PFSK-1 (cell line): ENCODE results near the gene PERCC1.

ENCODE experiments used
- FOXP2 ChIP-seq: optimal IDR thresholded peaks from 2 replicates; pipeline ENCODE3; 2011; ENCODE audit warnings: borderline replicate concordance, control low read depth, inconsistent platforms; ENCODE audit not compliant: insufficient read depth; ENCODE audit errors: extremely low read length, extremely low read depth
- POLR2AphosphoS5 ChIP-seq: IDR thresholded peaks from 2 replicates; pipeline ENCODE4 v1.6.1; 2012; ENCODE audit warnings: low read depth, mild to moderate bottlenecking, control low read depth, low read length, moderate library complexity
- REST ChIP-seq, 2 experiments: IDR thresholded peaks; 2 replicates each; pipeline versions ENCODE4 v1.6.1 to v1.8.0; 2011 to 2012; ENCODE audit warnings: low read depth in 2 of 2, low read length in 2 of 2, control low read depth in 1 of 2, inconsistent platforms in 1 of 2, mild to moderate bottlenecking in 1 of 2, moderate library complexity in 1 of 2; ENCODE audit not compliant: insufficient read depth in 1 of 2
- SIN3A ChIP-seq: IDR thresholded peaks from 2 replicates; pipeline ENCODE4 v1.6.1; 2012; ENCODE audit warnings: mild to moderate bottlenecking, low read length, moderate library complexity, borderline replicate concordance; ENCODE audit not compliant: insufficient read depth
- TAF1 ChIP-seq: IDR thresholded peaks from 2 replicates; pipeline ENCODE4 v1.6.1; 2012; ENCODE audit warnings: low read length, control low read depth, borderline replicate concordance; ENCODE audit not compliant: insufficient read depth

PERCC1 gene

DNA sequence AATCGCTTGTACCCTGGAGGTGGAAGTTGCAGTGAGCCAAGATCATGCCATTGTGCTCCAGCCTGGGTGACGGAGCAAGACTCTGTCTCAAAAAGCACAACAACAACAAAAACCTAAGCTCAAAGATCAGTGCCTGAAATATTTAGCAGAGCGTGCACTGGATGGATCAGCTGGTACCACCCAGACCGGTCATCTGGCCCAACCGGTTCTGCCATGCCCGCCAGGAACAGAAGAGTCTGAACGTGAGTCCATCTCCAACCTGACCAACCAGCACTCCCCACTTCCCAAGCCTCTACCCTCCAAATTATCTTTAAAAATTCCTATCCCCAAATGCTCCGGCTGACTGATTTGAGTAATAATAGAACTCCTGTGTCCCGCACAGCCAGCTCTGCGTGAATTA, 8.8 kb upstream of the PERCC1 start:
- TF ChIP-seq TAF1 (no peak), SIN3A (no peak), FOXP2 (no peak), REST (IDR thresholded peaks at IDR 0.05; ENCODE audit: insufficient read depth in 1 of 2, low read depth in 2 of 2, low read length in 2 of 2) (no peak), POLR2AphosphoS5 (no peak)

GRCh38 chr16:1424028-1424427, 6.8 kb upstream of the PERCC1 start:
- no peak for TF ChIP-seq SIN3A
- no peak for TF ChIP-seq POLR2AphosphoS5
- TF ChIP-seq TAF1 = no peak
- no peak for TF ChIP-seq REST (IDR thresholded peaks at IDR 0.05; ENCODE audit: insufficient read depth in 1 of 2, low read depth in 2 of 2, low read length in 2 of 2)
- TF ChIP-seq FOXP2 = no peak

GRCh38 chr16:1425616-1426370, 5.1 kb upstream of the PERCC1 start:
- no peak for TF ChIP-seq SIN3A
- TF ChIP-seq POLR2AphosphoS5 = no peak
- TF ChIP-seq TAF1 = no peak
- no peak for TF ChIP-seq FOXP2
- TF ChIP-seq REST (IDR thresholded peaks at IDR 0.05; ENCODE audit: insufficient read depth in 1 of 2, low read depth in 2 of 2, low read length in 2 of 2) = no peak

GRCh38 chr16:1426734-1427471, 4.0 kb upstream of the PERCC1 start:
- TF ChIP-seq FOXP2 (no peak), POLR2AphosphoS5 (no peak), REST (IDR thresholded peaks at IDR 0.05; ENCODE audit: insufficient read depth in 1 of 2, low read depth in 2 of 2, low read length in 2 of 2) (no peak), TAF1 (no peak), SIN3A (no peak)
